Endothelial cell of umbilical vein (primary cell): ENCODE data around the gene STYK1.

Source experiments
- EZH2 ChIP-seq: IDR thresholded peaks from 2 replicates; pipeline ENCODE4 v1.6.1; 2012; ENCODE audit warnings: borderline replicate concordance, low read depth, mild to moderate bottlenecking, moderate library complexity, low read length, inconsistent platforms; ENCODE audit not compliant: severe bottlenecking
- FOS ChIP-seq: IDR thresholded peaks from 2 replicates; pipeline ENCODE4 v1.6.1; 2011; ENCODE audit warnings: mild to moderate bottlenecking, low read length, moderate library complexity, borderline replicate concordance; ENCODE audit not compliant: insufficient read depth
- POLR2AphosphoS5 ChIP-seq: IDR thresholded peaks from 2 replicates; pipeline ENCODE4 v1.6.1; 2012; ENCODE audit warnings: low read depth, mild to moderate bottlenecking, control low read depth, low read length, moderate library complexity; ENCODE audit not compliant: insufficient read depth
- TF ChIP-seq, protein P1 (sequence below), 2 donors: IDR thresholded peaks; 1 replicate in 1 of 2; 2 replicates in 1 of 2; pipeline ENCODE4 v1.5.1; 2011; ENCODE audit warnings: low read length in 2 of 2, mild to moderate bottlenecking in 2 of 2, moderate library complexity in 2 of 2, control low read depth in 1 of 2, inconsistent platforms in 1 of 2, low read depth in 1 of 2; ENCODE audit not compliant: insufficient read depth in 1 of 2; ENCODE audit errors: extremely low read depth in 1 of 2

DNA sequence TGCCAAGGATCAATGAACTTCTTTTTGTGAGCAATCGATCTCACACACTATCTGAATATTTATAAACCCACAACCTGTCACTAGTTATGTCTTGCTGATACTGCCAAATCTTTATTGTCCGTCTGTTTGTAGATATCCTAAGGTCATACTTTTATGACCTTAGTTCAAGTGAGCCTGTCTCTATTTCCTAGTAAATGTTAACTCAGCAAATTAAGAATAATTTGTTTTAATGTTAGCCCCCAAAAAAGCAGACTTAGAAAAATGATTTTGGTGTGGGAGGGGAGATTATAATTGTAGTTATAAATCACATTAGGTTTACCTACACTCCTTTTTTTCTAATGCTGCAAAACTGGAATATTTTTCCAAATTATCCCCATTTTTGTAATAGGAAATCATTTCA is 9.4 kb downstream of the STYK1 start:
- TF ChIP-seq, protein P1, sequence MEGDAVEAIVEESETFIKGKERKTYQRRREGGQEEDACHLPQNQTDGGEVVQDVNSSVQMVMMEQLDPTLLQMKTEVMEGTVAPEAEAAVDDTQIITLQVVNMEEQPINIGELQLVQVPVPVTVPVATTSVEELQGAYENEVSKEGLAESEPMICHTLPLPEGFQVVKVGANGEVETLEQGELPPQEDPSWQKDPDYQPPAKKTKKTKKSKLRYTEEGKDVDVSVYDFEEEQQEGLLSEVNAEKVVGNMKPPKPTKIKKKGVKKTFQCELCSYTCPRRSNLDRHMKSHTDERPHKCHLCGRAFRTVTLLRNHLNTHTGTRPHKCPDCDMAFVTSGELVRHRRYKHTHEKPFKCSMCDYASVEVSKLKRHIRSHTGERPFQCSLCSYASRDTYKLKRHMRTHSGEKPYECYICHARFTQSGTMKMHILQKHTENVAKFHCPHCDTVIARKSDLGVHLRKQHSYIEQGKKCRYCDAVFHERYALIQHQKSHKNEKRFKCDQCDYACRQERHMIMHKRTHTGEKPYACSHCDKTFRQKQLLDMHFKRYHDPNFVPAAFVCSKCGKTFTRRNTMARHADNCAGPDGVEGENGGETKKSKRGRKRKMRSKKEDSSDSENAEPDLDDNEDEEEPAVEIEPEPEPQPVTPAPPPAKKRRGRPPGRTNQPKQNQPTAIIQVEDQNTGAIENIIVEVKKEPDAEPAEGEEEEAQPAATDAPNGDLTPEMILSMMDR (IDR thresholded peaks at IDR 0.05; ENCODE audit: extremely low read depth in 1 of 2, insufficient read depth in 1 of 2, low read depth in 1 of 2, low read length in 2 of 2): no peak
- TF ChIP-seq EZH2: no peak
- no peak for TF ChIP-seq FOS
- no peak for TF ChIP-seq POLR2AphosphoS5
